Activated CD4-positive, alpha-beta T cell treated with anti-CD3 and anti-CD28 coated beads, Interleukin-2, amount 10 ng/mL, durations not matched to agents 24 days and 14 days (primary cell): ENCODE data around the gene MTCH1. TPM values are rescaled to one million over a fixed set of nuclear protein-coding genes. Genes with fewer than 3 reads are reported as not detected.

Experiments used
- DNase-seq: peaks from one replicate; pipeline ENCODE4 v3.0.0; 2022
- H3K27ac Mint-ChIP-seq: one replicate; pipeline ENCODE4 v1.8.0; 2022; ENCODE audit warnings: mild to moderate bottlenecking, mixed read lengths
- H3K27me3 Mint-ChIP-seq: one replicate; pipeline ENCODE4 v1.8.0; 2022; ENCODE audit warnings: mixed read lengths
- H3K36me3 Mint-ChIP-seq: one replicate; pipeline ENCODE4 v1.8.0; 2022; ENCODE audit warnings: low read depth, mild to moderate bottlenecking, mixed read lengths
- H3K4me1 Mint-ChIP-seq: one replicate; pipeline ENCODE4 v1.8.0; 2021; ENCODE audit warnings: mixed read lengths
- H3K4me3 Mint-ChIP-seq: one replicate; pipeline ENCODE4 v1.8.0; 2022; ENCODE audit warnings: mild to moderate bottlenecking, moderate library complexity, mixed read lengths
- H3K9me3 Mint-ChIP-seq: one replicate; pipeline ENCODE4 v1.8.0; 2021; ENCODE audit warnings: mixed read lengths
- intact Hi-C: fragments of 100-400 bp; cut with micrococcal nuclease; formaldehyde crosslinking; loops from one replicate; pipeline ENCODE4 v1.15.1; 2023
- total RNA-seq: library from RNA; stranded (reverse); gene quantifications from 2 replicates; pipeline ENCODE4 v1.2.3, GENCODE V29; 2022

The MTCH1 gene
- total RNA-seq, 1 donor from 2014 or later: 119 TPM

DNA sequence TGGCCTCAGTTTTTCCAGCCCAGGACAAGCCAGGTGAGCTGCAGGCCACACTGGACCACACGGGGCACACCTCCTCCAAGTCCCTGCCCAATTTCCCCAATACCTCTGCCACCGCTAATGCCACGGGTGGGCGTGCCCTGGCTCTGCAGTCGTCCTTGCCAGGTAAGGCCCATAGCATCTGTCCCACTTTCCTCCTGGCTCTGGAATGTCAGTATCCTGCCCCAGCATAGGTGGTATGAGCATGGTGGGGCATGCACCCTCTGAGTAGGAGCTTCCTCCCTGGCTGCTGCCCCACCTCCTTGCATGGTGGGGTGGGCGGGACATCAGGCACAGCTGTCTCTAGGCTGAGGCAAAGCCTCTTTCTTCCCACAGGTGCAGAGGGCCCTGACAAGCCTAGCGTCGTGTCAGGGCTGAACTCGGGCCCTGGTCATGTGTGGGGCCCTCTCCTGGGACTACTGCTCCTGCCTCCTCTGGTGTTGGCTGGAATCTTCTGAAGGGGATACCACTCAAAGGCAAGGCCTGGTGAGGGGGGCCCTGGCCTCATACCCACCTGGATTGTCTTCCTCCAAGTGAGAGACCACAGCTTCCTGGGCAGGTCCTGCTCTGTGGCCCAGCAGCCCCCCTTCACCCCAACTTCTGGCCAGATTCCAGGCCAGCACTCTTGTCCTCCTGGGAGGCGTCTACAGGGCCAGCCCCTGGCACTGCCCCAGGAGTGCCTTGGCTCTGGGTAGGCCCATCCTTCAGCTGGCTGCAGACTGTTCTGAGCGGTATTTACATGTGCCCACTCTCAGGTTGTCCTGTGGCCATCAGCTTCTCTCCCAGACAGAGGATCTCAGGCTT lies 22.3 kb downstream of the MTCH1 start:
- no peaks in the 10 kb centered on the region for H3K27me3 Mint-ChIP-seq
- no peak overlapping the region for H3K4me3 Mint-ChIP-seq
- H3K4me1 Mint-ChIP-seq: peaks cover 38% of the 10 kb centered on the region
- H3K9me3 Mint-ChIP-seq: no peaks in the 10 kb centered on the region
- peaks cover 18% of the 10 kb centered on the region for H3K36me3 Mint-ChIP-seq
- intact Hi-C loops: loop anchor here (1.0 kb wide), 1 partner anchor 23 kb away; the partner anchor contains the start of gene MTCH1
- peak overlapping the region; percentile 59 for H3K27ac Mint-ChIP-seq
- peak; percentile 82 for DNase-seq

DNA sequence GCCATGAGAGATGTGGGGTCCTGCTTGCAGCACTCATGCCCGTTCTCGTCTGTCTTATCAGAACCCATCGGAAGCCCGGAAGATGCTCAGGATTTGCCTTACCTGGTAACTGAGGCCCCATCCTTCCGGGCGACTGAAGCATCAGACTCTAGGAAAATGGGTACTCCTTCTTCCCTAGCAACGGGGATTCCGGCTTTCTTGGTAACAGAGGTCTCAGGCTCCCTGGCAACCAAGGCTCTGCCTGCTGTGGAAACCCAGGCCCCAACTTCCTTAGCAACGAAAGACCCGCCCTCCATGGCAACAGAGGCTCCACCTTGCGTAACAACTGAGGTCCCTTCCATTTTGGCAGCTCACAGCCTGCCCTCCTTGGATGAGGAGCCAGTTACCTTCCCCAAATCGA lies 23.1 kb downstream of the MTCH1 start:
- Mint-ChIP-seq H3K9me3 (no peaks in the 10 kb centered on the region), H3K4me3 (no peak overlapping the region), H3K27me3 (no peaks in the 10 kb centered on the region), H3K36me3 (peaks cover 10% of the 10 kb centered on the region), H3K27ac (peak overlapping the region; percentile 59), H3K4me1 (peaks cover 38% of the 10 kb centered on the region)
- DNase-seq: peak; percentile 96
- intact Hi-C loops: loop anchor here (1.0 kb wide), 1 partner anchor 23 kb away; the partner anchor contains the start of gene MTCH1

DNA sequence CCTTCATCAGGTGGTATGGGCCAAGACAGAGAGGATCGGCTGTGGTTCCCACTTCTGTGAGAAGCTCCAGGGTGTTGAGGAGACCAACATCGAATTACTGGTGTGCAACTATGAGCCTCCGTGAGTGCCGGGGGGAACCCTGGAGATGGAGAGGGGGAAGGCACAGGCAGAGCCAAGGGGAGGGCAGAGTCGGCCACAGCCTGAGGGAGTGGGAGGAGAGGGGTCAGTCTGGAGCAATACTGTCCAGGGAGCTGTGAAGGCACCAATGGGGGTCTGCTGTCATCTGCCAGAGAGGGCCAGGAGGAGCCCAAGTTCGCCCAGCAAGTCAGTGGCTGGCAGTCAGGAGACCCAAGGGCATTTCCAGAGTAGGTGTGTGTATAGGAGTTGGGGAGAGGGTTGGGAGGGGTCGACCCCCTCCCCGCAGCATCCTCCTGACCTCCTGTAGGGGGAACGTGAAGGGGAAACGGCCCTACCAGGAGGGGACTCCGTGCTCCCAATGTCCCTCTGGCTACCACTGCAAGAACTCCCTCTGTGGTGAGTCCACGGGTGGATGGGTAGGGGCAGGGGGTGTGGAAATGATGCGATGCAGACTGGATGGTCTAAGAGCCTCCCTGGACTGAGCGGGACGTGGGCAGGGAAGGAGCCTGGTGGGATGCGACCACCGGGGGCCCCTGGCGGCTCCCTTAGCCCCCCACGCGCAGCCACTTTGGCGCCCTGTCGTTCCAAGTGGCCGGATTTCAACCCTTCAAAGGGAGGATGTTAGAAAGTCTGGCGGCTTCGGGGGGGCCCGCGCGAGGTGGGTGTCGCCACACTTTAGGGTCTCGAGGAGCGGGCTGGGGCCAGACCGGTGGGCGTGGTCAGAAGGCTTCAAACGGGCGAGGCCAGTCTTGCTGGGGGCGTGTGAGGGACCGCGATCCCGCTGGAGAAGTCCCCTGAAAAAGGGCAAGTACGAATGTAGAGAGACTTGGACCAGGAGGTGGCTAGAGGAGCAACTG lies 24.3 kb downstream of the MTCH1 start:
- H3K4me3 Mint-ChIP-seq: no peak overlapping the region
- no peak for DNase-seq
- intact Hi-C loops: no loop called here
- no peak overlapping the region for H3K27ac Mint-ChIP-seq
- peaks cover 2% of the 10 kb centered on the region for H3K36me3 Mint-ChIP-seq
- H3K4me1 Mint-ChIP-seq: peaks cover 38% of the 10 kb centered on the region
- peaks cover under 1% of the 10 kb centered on the region for H3K27me3 Mint-ChIP-seq
- no peaks in the 10 kb centered on the region for H3K9me3 Mint-ChIP-seq

DNA sequence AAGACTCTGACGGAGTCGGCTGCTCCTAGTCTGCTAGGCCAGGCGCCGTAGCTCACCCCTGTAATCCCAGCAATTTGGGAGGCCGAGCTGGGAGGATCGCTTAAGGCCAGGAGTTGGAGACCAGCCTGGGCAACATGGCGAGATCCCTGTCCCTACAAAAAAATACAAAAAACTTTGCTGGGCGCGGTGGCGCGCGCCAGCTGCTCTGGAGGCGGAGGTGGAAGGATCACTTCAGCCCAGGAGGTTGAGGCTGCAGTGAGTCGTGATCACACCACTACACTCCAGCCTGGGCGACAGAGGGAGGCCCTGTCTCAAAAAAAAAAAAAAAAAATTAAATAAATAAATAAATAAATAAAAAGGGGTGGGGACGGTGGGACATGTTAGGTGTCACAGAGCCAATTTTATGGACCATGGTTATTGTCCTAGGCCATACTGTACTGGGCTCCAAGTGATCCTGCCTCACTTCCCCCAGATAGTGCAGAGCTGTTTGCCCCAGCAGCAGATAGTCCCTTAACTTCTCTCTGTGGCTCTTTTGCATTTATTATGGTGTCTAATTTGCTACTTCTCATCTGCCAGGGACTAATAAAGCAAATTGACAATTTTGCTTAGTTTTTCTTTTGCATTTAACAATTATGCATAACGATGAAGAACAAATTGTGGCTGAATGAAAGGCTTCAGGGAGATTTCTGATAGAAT lies 26.3 kb downstream of the MTCH1 start:
- Mint-ChIP-seq H3K27ac (no peak overlapping the region), H3K4me1 (peaks cover 47% of the 10 kb centered on the region), H3K36me3 (no peaks in the 10 kb centered on the region), H3K4me3 (no peak overlapping the region), H3K9me3 (no peaks in the 10 kb centered on the region), H3K27me3 (peaks cover 6% of the 10 kb centered on the region)
- intact Hi-C loops: no loop called here
- no peak for DNase-seq

DNA sequence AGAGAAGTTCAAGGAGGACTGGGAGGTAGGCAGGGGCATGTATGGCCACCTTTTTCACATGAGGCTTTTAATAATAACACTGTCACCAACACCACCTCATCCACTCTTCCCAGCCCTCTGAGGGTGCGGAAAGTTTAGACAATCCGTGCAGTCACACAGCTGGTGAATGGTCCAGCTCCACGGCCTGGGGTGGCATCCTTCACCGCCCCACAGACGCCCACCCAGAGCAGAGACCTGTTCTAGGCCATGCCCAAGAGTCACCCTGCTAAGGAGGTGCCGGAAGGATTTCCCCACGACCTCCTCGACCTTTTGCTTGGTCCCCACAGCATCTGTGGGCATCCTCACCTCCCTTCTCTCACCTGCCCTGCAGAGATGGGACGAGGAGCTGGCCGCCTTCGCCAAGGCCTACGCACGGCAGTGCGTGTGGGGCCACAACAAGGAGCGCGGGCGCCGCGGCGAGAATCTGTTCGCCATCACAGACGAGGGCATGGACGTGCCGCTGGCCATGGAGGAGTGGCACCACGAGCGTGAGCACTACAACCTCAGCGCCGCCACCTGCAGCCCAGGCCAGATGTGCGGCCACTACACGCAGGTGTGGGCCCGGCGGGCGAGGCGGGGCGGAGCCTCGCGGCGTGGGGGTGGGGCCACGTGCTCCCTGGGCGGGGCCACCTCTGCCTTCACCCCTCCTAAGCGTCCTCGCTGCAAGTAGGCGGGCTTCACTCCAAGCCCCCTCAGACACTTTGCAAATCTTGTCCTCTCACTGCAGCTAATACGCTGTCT lies 27.0 kb downstream of the MTCH1 start:
- Mint-ChIP-seq H3K36me3 (no peaks in the 10 kb centered on the region), H3K9me3 (no peaks in the 10 kb centered on the region), H3K27ac (no peak overlapping the region), H3K27me3 (peaks cover 6% of the 10 kb centered on the region), H3K4me3 (no peak overlapping the region), H3K4me1 (peaks cover 47% of the 10 kb centered on the region)
- intact Hi-C loops: no loop called here
- DNase-seq: no peak

DNA sequence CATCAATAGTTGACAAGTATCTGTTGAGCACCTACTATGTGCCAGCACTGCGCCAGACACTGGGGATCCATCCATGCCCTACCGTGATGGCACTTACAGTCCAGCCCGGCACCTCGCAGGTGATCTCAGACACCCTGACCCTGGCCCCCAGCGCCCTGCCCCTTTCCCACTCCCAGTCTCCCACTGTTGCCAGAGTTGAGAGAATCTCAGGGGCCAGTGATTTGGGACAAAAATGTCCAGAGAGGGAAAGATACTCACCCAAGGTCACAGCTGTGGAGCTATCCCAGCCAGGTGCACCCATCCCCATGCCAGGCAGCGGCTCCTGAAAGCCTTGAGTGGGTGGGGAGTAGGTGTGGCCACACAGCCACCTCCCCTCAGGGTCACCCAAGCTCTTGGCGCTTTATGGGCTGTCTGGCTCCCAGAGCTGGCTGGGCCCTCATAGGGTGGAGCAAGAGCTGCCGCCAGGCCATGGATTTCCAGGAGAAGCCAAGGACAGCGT lies 28.2 kb downstream of the MTCH1 start:
- peaks cover 43% of the 10 kb centered on the region for H3K4me1 Mint-ChIP-seq
- peaks cover 6% of the 10 kb centered on the region for H3K27me3 Mint-ChIP-seq

DNA sequence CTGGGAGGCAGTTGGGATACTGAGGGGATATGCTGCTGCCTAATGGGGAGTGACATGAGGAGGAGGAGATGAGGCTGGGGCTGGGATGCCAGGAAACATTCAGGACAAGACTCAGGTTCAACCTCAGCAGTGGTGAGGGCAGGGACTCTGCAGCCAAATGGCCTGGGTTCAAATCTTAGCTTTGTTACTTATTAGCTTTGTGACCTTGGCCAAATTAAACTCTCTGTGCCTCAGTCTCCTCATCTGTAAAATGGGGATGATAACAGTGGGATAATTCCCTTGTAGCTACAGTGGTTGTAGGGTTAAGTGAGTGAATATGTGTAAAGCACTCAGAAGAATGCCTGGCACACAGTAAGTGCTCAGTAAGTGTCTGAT lies 29.6 kb downstream of the MTCH1 start:
- Mint-ChIP-seq H3K27me3 (peaks cover 6% of the 10 kb centered on the region), H3K4me1 (peaks cover 40% of the 10 kb centered on the region), H3K36me3 (no peaks in the 10 kb centered on the region), H3K4me3 (no peak overlapping the region), H3K27ac (no peak overlapping the region), H3K9me3 (no peaks in the 10 kb centered on the region)
- no peak for DNase-seq
- intact Hi-C loops: no loop called here

More for the DNA sequence above, 28.2 kb downstream of the MTCH1 start:
- Mint-ChIP-seq H3K27ac (no peak overlapping the region), H3K36me3 (no peaks in the 10 kb centered on the region), H3K9me3 (no peaks in the 10 kb centered on the region), H3K4me3 (no peak overlapping the region)
- intact Hi-C loops: no loop called here
- no peak for DNase-seq

DNA sequence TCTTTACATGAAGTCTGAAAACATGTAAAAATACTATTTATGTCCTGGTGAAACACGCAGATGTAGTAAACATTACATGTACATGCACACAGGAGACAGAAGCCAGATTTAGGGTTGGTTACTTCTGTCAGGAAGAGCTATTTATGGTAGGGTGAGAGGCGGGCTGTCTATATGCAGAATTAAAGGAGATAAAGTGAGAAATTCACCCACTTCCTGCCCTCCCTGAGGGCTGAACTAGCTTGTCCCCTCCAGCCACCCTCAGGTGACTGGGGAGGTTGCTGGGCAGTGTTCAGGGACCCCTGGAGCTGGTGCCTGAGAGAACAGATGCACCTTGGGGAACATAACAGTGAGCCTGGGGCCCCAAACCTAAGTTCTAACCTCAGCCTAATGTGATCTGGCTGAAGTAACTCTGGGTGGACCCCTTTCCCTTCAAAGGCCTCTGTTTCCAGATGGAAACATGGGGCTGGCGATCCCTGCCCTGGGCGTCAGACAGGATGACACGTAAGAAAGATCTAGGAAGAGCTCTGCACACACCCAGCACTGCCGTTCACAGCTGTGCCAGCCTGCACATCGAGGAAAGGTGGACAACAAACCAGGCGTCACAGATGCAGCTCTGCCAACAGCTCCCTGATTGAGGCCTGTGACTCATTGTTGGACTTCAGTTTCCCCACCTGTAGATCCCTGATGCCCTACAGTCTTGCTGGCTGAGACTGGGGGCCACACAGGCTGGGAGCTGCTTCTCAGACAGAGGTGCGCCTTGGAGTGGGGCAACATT lies 30.1 kb downstream of the MTCH1 start:
- peak; percentile 66 for DNase-seq
- intact Hi-C loops: loop anchor here (2.0 kb wide), 1 partner anchor 43 kb away; no protein-coding TSS in a partner anchor
- peaks cover 6% of the 10 kb centered on the region for H3K27me3 Mint-ChIP-seq
- H3K9me3 Mint-ChIP-seq: no peaks in the 10 kb centered on the region
- no peak overlapping the region for H3K27ac Mint-ChIP-seq
- no peaks in the 10 kb centered on the region for H3K36me3 Mint-ChIP-seq
- peaks cover 34% of the 10 kb centered on the region for H3K4me1 Mint-ChIP-seq
- no peak overlapping the region for H3K4me3 Mint-ChIP-seq

DNA sequence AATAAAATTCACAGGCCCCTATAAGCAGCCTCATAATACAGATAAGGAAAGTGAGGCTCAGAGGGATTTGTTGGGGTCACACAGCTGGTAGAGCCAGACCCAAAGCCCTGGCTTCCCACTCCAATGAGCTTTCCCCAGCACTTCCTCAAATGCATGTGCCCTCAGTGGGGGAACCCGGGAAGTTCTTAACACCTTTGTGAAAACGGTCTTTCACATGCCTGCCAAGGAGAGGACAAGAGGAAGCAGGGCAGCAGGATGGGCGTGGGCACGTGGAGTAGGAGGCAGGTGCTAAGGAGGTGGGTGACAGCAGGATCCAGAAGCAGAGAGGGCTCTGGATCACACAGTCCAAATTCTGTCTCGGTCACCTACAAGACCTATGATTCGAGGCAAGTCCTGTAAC lies 30.9 kb downstream of the MTCH1 start:
- intact Hi-C loops: loop anchor here (2.0 kb wide), 1 partner anchor 42 kb away; no protein-coding TSS in a partner anchor
- Mint-ChIP-seq H3K4me3 (no peak overlapping the region), H3K4me1 (peaks cover 29% of the 10 kb centered on the region), H3K27ac (peak overlapping the region; percentile 9), H3K9me3 (no peaks in the 10 kb centered on the region), H3K36me3 (no peaks in the 10 kb centered on the region), H3K27me3 (peaks cover 6% of the 10 kb centered on the region)
- DNase-seq: no peak

DNA sequence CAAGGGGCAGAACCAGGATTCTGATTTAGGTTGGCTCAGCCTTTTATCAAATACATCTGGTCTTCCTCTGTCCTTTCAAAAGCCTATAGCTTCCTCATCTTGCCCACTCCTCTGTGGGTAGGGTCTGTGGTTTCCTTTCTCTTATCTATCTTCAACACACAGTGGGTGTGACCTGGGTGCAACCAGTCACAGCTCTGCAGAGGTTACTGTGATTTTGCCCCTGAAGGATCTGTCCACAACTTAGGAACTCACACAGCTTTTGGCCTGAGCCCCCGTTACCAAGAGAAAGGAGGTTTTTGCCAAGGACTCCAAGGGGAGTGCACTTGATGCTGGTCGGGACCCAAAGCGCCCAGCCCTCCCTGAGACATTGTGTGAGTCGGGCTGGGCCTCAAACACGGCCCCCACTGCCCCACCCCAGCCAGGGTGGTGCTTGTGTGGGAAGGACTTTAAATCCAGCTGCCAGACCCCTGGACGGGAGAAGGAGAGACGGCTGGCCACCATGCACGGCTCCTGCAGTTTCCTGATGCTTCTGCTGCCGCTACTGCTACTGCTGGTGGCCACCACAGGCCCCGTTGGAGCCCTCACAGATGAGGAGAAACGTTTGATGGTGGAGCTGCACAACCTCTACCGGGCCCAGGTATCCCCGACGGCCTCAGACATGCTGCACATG lies 31.6 kb downstream of the MTCH1 start, which contains the start of gene PI16:
Gene PI16, plus strand, starts transcription at position 477 of the 670 bp plus-strand sequence. Its CDS starts 23 bp downstream, at position 500.
- H3K4me3 Mint-ChIP-seq: peak within 1 kb of the TSS; percentile 44
- DNase-seq: peak; percentile 74
- H3K27ac Mint-ChIP-seq: peak within 1 kb of the TSS; percentile 9

DNA sequence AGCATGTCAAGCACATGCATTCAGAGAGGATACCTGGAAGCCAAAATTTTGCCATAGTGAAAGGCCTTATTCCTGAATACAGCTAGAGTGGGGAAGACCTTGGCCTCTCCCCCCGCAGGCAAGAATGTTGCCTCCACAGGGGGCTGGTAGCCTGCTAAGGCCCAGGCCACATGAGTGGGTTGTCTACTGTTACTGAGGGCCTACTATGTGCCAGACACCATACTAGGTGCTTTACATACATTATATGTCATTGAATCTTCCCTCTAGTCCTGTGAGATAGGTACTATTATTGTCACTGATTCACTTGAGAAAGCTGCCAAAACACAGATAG lies 32.1 kb downstream of the MTCH1 start:
- intact Hi-C loops: loop anchor here (2.0 kb wide), 1 partner anchor 41 kb away; no protein-coding TSS in a partner anchor
- Mint-ChIP-seq H3K27ac (no peak overlapping the region), H3K27me3 (peaks cover 8% of the 10 kb centered on the region), H3K36me3 (no peaks in the 10 kb centered on the region), H3K4me1 (peaks cover 35% of the 10 kb centered on the region), H3K9me3 (no peaks in the 10 kb centered on the region), H3K4me3 (no peak overlapping the region)
- DNase-seq: no peak

More for the DNA sequence above, 31.6 kb downstream of the MTCH1 start, which contains the start of gene PI16:
- intact Hi-C loops: loop anchor here (2.0 kb wide), 1 partner anchor 42 kb away; no protein-coding TSS in a partner anchor
- Mint-ChIP-seq H3K9me3 (no peaks in the 10 kb centered on the region), H3K27me3 (peaks cover 8% of the 10 kb centered on the region), H3K36me3 (no peaks in the 10 kb centered on the region), H3K4me1 (peaks cover 32% of the 10 kb centered on the region)
